DMS79 (cell line): ENCODE results near the gene GNA12.
A peak's percentile ranks its signal among the peaks of the same experiment; 100 is the strongest.

Experiments
- DNase-seq: peaks from one replicate; lab custom pipeline; 2025; lab: John Stamatoyannopoulos, UW

GNA12 gene, protein sequence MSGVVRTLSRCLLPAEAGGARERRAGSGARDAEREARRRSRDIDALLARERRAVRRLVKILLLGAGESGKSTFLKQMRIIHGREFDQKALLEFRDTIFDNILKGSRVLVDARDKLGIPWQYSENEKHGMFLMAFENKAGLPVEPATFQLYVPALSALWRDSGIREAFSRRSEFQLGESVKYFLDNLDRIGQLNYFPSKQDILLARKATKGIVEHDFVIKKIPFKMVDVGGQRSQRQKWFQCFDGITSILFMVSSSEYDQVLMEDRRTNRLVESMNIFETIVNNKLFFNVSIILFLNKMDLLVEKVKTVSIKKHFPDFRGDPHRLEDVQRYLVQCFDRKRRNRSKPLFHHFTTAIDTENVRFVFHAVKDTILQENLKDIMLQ

DNA sequence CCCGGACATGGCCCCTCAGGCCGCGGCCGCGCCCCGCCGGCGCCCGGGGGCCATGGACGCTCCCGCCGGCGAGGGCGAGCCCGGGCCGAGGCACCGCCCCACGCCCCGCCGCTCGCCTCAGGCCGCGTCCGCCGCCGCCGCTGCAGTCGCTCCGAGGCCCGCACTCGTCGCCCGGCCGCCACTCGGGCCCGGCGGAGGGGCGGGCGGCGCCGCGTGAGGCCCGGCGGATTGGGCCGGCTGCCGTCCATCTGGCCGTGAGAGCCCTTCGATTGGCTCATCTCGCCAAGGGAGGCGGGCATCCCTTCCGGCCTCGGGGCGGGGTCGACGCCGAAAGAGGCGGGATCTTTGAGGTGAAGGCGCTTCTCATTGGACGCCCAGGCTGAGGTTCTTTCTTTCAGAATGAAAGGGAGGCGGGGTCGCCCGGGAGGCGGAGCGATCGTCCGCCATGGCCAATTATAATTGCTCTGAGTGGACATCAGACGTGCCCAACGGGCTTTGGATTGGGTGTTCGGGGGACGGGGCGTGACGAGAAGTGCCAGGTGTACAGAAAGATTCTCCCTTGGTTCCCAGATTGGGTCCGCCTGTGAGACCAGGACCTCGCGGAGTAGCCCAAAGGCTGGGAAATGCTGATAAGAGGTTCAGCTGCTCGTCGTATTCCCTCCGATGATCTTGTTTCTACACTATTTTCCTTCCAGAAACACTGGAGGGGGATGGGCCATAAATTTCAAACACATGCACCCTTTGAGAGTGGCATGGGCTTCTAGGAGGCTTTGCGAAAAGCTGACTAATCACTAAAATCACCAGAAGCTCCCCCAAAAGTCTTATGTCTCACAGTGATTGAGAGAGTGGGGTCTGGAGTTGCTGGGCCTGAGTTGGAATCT, at the start of gene GNA12:
TSS of gene GNA12 (minus strand) at position 156 of the 881 bp plus-strand sequence. CDS start at position 9, 147 bp downstream.
- peak; percentile 98 for DNase-seq

DNA sequence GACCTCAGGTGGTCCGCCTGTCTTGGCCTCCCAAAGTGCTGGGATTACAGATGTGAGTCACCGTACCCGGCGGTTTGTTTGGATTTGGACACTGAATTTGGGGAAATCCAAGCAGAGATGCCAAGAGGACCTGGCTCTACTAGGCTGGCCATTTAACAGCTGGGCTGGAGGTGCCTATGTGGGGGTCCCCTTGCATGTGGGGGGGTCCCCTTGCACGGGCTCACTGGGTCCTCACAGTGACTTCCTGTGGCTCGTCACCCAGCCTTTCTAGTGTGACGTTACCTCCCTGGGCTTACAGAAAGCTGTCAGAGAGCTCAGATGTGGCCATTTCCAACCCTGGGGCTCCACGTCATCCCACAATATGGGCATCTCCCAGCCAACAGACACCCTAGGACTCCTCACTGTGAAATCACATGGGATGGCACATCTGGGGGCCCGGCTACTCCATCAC, 49.3 kb upstream of the GNA12 start:
- no peak for DNase-seq

DNA sequence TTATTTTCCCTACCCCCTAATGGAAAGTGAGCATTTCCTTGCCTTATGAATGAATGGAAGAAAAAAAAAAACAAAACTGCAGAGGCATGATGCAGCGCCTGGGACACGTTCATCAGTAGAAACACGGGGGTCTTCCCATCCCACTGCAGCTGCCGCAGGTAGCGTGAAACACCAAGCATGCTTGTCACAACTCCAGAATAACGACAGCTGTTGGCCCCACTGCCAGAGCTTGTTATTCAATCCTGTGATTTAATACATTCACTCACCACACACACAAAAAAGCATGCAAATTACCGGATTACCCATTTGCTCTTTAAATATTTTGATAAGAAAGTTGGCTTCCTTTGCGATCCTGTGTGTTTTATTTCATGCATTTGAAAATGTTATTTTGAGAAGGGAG, 48.4 kb upstream of the GNA12 start:
- DNase-seq = no peak

DNA sequence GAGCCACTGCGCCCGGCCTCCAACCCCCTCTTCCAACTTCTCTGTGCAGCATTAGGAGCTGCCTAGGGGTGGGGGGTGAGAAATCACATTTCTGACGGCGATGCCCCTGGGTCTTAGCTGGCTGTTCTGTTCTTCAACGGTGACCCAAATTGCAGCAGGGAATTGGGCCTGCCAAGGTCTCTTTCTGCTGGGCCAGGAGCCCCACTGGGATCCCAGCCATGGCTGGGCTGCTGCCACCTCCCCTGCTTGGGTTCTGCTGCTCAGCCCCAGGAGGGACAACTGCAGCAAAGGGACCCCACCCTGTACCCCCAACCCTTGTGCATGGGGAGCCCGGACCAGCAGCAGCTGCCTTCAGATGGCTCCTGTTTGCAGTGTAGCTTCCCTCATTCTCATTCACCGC, 43.7 kb upstream of the GNA12 start:
- no peak for DNase-seq

DNA sequence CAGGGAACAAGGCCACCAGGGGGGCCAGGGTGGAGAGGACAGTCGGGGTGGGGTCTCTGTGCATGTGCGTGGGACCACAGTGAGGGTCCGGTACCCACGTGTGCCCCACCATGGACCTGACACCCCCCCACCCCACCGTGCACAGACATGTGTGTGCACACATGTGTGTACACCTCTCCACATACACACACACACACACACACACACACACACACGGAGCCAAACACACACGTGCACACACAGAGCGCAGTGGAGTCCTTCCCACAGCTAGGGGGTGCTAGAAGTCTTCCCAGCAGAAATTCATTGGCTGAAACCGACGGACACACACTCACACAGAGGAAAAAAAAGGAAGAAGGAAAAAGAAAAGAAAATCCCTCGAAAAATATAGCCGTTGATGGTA, 42.8 kb upstream of the GNA12 start:
- no peak for DNase-seq

DNA sequence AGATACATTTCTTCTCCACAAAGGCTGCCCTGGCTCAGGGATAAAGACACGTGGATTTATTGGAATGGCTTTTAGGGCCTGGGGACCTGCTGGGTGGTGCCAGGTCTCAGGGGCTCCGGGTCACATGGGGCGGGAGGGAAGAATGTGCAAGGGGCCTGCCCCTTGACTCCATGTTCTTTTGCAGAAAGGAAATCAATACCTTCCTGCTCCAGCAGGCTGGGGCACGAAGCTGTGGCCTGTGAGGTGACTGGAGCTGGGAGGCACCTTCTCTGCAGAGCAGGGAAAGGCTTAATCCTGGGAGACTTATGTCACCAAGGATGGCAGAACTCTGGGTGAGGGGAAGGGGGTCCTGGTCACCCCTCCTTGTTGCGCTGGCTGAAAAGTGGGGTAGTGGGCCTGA, 42.3 kb upstream of the GNA12 start:
- DNase-seq = no peak

DNA sequence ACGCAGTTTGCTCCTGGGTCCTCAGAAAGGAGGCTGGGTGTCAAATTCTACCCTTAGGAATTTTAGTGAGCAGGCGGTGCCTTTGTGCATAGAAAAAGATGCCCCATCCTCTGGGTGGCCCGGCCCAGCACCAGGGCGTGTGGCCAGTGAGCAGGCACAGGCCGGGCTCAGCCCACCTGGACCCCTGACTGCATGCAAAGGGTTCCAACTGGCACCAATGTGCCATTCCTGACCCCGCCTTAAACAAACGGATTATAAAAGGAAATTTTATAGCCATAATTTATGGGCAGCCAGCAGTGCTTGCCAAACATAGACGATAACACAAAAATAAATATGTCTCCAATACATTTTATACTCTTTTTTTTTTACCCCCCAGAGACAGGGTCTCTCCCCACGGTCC, 40.1 kb upstream of the GNA12 start:
- DNase-seq = no peak

DNA sequence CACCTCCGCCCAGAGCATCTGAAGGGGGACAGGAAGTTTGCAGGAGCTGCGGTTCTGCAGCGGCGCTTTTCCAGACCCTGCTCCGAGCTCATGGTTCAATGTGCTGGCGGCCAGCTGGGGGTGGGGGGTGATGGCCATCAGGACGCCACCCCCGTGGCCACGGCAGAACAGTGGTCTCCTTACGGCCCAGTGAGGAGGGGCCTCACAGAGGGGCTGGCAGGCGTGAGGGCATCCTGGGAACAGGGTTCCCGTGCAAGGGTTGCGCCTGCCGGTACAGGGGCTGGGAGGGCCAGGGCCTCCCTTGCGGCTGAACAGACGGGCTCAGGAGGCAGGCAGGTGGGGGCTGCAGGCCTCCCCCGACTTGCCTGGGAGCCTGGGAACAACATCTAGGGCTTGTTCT, 39.0 kb upstream of the GNA12 start:
- DNase-seq = no peak

DNA sequence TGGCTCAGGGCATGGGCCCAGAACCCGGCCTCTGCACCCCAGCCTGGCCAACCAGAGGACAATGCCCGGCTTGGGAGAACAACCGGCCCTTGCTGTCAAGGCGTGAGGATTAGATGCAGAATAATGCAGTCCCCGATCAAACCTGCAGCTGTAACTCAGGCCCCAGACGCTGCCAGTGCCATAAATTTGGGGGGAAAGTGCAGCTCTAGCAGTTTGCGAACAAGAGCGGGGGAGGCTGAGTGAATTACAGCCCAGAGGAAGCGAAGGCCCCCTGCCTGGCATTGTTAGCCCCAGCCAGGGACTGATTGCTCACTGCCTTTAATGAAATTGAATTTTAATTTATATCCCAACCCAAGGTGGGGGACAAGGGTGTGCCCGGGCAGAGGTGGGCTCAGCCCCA, 38.0 kb upstream of the GNA12 start:
- no peak for DNase-seq

DNA sequence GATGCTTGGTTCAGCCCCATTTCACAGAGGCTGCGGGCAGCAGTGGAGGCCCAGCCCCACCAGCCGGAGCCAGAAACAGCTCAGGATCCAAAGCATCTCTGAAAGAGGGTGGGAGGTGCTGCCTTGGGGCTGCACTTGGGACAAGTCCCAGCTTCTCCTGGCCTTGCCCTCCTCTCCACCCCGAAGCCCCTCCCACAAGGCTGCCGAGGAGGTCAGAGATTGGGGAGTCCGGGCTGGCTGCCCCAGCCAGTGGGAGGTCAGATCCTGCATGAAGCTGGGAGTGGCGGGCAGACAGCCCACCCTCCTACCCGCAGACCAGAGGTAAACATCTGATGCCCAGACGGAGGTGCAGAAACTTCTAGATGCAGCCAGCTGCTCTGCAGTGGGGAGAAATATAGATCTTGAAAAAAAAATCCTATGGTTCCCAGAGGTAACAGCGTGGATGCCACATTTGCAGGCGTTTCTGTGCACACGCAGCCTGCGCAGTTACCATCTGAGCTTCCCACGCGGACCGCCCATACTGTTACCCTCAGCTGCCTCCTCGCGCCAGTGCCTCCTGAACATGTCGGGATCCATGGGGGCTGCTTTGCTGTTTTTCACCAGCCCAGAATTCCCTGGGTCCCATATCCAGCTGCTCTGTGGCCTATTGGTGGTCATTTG, 36.9 kb upstream of the GNA12 start:
- DNase-seq = no peak

DNA sequence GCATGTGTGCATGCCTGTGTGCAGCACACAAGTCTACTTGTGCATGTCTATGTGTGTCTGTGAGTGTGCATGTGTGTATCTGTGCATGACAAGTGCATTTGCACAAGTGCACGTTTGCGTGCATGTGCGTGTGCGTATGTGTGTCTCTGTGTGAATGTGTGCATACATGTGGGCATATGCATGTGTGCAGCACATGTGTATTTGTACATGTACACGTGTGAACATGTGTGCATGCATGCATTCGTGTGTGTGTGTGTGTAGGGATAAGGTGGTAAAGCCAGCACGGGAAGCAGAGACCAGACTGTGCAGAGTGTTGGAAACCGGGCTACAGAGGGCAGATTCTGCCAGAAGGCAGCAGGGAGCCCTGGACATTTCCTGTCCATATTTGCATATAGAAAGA, 35.9 kb upstream of the GNA12 start:
- no peak for DNase-seq

DNA sequence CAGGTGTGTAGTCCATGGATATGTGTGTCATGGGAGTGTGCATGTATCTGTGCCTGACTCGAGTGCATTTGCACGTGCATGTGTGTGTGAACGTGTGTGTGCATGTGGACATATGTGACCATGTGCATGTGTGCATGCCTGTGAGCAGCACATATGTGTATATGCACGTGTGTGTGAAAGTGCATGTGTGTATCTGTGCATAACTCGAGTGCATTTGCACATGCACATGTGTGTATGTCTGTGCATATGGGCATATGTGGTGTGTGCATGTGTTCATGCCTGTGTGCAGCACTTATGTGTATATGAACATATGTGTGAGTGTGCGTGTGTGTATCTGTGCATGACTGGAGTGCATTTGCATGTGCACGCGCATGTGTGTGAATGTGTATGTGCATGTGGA, 35.2 kb upstream of the GNA12 start:
- DNase-seq = no peak

DNA sequence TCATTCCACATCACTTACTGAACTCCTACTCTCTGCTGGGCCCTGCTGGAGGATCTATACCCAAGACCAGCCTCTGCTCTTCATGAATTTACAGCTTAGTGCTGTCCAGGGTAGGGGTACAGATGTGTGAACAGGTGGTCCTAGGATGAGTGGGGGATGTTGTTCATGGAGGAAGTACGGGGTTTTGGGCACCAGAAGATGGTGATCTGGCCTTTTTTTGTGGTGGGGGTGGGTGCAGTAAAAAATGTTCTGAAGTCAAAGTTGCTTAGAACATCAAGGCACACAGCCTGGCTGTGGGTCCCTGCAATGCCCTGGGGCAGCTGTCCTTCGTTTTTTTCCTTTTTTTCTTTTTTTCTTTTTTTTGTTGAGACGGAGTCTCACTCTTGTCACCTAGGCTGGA, 34.2 kb upstream of the GNA12 start:
- no peak for DNase-seq

DNA sequence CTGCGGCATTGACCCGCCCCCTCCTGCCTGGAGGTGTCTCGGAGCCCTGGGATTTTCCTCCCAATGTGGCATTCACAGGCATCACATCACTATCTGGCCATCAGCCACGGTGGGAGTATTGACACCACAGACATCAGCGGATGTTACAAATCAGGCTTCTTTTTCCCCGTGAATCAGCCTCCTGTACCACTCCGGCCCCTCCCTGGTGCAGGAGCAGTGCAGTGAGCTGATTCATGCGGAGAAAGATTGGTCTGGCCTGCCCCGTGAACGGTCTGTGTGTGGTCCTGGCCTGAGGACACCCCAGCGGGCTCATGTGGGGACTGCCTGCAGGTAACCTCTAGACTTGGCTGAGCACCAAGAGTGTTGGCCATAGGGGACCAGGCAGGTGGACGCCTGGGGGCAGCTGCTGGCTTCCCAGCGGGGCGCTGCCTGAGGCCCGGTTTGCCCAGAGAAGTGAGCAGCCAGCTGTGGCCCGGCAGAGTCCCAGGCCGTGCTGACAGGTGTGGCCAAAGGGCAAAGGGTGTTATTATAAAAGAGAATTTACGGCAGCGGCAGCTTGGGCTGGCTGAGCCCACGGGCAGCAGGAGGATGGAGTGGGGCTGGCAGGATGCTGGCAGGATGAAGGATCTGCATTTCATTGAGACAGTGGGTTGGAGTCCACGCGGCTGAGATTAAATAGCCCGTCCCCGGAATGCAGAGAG, 32.1 kb upstream of the GNA12 start:
- no peak for DNase-seq

DNA sequence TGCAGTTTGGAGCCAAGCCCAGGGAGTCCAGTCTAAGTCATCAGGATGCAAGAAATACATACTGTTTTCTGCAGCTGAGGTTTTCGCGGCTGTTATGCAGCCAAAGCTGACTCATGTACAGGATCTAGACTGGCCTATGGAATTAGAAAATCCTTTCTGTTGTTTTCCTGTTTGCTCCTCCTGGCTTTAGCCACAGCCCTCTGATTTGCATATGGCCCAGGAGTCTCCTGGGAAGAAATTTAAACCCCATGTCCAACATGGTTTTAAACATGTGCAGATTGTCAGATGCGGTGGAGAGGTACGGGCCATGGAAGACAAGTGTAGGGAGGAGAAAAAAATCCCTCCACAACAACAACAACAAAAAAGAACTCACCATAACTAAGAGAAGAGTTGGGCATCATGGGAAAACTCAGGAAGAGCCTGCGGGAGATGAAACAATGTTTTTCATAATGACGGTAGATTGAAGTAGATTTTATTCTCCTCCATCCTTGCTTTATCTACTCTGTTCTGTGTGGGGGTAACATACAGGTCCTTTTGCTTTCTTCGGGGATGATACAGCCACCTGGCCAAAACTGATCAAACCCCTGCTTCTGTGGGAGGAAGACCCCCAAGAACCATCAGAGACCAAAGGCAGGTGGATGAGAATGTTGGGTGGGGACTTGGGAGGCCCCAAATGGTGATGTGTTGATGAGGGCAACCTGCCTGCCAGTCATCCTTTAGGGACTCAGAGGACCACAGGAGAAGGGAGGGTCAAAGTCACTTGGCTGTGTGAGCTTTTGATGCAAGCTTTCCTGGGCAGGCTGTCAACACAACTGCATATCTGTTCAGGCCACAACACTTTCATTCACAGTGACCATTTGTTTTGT, 29.8 kb upstream of the GNA12 start:
- DNase-seq = peak; percentile 54

DNA sequence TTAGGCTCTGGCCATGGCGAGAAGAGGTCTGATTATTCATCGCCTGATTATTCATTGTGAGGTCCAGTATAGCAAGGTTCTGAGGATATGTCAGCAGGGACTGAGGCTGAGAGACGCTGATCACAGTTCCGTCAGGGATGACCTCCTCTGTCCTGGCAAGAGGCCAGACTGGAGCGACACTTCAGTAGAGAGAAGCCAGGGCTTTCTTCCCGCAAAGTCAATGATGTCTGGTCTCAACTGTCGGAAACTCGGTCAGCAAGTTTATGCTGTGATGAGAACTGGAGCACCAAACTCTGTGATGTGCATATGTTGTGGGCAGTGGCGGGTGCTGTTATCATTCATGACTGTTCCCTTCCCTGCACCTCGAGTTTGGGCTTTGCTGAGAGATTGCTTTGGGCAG, 29.0 kb upstream of the GNA12 start:
- peak; percentile 71 for DNase-seq

DNA sequence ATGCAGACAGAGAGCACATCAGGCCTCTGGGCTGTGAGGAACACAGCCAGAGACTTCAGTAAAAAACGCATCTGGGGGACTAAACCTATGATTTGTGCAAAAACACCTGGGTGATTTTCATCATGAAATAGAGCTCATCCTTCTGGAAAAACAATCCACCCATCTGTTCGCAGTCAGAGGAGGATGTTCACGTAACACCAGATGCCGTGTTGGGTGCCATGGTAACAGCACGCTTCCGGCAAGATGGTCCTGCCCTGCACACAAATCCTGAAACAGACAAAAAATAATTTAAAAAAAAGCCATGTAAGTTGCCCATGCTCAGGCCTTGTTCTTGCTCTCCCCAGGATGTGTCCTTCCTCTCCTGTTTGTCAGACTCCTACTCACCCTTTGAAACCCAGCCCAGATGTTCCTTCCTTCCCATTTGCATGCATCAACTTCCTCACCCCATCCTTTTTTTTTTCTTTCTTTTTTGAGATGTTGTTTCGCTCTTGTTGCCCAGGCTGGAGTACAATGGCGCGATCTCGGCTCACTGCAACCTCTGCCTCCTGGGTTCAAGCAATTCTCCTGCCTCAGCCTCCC, 28.3 kb upstream of the GNA12 start:
- no peak for DNase-seq

DNA sequence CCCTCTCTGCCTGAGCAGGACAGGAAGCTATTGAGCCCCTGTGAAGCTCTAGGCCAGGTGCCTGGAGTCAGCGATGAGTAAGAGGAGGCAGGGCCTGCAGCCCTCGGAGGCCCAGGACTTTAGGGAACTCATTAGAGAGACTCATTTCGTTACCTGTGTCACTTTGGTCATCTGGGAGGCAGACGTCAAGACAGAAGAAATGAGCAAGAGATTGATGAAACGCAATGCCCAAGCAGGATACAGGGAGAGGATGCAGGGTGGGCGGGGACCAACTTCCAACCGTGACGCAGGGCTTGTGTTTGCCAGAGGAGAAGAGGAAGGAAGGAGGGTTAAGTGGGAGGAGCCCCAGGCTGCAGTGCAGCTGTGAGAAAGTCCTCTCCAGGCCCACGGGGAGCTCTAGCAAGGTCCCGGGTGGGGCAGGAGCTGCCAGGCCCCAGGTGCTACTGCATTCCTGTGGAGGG, 26.4 kb upstream of the GNA12 start:
- no peak for DNase-seq

DNA sequence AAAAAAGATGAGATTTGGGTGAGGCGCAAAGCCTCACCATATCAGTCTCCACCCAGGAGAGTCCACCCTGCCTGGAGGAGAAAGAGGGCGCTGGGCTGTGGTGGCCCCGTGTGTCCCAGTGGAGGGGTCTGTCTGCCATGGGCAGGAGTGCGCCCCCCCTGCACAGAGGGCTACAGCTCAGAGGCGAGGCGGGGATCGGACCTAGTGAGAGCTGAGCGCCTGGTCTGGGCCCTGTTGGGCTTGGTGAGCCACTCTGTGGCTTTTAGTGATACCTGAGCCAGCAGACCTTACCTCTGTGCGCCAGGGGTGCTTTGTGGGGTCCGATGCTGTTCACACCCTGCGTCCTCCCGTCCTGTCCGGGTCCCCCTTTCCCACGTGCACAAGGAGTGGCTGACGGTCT, 25.9 kb upstream of the GNA12 start:
- DNase-seq = no peak

DNA sequence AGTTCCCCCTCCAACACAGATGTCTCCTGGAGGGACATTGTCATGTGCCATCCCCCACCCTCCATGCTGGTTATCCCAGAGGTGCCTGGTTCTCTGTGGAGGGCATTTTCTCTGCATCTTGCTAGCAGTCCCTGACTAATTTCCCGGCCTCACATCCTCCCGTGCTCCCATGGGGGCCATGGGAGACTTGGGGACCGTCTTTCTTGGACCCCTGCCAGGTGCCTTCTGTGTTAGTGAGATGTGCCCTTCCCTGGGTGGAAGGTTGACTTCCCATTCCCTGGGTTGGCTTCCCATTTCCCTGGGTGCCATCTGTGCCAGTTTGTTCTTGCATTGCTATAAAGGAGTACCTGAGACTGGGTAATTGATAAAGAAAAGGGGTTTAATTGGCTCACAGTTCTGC, 22.5 kb upstream of the GNA12 start:
- no peak for DNase-seq
